HG03103 (cell line): Measurements from ENCODE around the gene DLEC1.

Experiments
- ATAC-seq: cut with Tn5 transposase; IDR thresholded peaks from one replicate; pipeline ENCODE4 v1.9.1; 2021; ENCODE audit warnings: low read depth; ENCODE audit not compliant: unreplicated experiment

DLEC1 gene

DNA sequence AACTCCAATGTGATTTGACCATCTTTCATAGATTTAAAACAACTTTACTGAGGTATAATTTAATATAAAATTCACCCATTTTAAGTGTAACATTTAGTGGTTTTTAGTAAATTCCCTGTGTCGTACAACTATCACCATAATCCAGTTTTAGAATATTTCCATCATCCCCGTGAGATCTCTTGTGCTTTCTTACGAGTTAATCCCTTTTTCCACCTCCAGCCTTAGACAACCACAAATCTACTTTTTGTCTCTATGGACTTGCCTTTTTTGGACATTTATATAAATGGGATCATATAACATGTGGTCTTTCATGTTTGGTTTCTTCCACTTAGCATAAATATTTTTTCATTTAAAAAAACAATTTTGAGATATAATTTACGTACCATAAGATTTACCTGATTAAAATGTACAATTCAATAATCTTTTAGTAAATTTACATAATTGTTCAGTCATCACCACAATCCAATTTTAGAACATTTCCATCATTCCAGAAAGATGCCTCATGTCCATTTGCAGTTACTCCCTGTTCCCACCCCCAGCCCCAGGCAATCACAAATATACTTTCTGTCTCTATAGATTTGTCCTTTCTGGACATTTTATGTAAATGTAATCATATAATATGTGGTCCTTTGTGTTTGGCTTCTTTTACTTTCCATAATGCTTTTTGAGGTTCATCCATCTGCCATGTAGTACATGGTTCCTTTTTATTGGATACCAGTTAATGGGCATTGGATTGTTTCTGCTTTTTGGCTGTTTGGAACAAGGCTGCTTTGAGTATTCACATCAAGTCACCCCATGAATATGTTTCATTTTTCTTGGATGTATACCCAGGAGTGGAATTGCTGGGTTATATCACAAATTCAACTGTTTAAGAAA lies 129.4 kb downstream of the DLEC1 start:
- ATAC-seq: no peak

DNA sequence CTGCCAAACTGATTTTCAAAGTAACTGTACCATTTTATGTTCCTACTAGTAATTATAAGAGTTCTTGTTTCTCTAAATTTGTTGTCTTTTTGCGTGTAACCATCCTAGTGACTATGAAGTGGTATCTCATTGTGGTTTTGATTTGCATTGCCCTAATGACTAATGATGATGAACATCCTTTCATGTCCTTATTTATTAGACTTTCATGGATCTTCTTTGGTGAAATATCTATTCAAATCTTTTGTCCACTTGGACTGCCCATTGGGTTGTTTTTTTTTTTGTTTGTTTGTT lies 130.0 kb downstream of the DLEC1 start:
- no peak for ATAC-seq

DNA sequence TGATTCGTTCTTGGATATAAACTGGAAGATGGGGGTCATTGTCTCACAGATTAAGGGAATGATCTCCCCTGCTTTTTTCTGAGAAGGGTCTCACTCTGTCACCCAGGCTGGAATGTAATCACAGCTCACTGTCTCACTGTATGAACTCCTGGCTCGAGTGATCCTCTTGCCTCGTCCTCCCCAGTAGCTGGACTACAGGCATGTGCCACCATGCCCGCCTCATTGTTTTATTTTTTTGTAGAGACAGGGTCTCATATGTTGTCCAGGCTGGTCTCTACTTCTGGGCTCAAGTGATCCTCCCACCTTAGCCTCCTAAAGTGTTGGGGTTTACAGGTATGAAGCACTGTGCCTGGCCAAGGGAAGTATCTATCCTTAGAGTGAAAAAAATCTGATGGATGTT lies 131.7 kb downstream of the DLEC1 start:
- no peak for ATAC-seq

DNA sequence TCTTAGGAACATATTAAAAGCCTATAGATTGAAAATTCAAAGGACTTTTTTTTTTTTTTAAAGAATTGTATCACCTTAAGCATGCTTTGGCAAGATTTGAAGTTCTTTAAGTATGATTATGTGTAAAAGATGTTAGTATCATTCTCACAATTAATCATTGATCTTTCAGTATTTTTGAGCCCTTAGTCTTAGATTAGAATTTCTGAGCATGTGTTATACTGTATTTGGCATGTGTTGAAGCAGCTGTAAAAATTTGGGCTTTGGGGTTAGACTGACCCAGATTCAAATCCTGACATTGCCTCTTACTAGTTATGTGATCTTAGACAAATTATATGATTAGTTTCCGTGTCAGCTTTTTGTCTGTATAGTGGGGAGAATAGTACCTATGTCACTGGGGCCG lies 132.6 kb downstream of the DLEC1 start:
- ATAC-seq: no peak
